ENCODE results near the gene RHBDD3.

RHBDD3 gene

DNA sequence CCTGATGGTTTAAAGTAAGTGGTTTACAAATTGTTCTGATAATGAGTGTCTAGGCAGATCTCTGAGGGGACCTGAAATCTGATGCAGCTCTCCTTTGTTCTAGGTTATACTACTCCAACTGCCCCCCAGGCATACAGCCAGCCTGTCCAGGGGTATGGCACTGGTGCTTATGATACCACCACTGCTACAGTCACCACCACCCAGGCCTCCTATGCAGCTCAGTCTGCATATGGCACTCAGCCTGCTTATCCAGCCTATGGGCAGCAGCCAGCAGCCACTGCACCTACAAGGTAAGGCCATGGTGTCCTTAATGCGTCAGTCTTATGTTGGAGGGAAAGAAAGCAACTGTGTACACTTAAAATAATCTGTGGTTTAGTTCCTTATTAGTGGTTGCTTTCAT, 10.1 kb upstream of the RHBDD3 start (continued):
- TF ChIP-seq, protein P1, sequence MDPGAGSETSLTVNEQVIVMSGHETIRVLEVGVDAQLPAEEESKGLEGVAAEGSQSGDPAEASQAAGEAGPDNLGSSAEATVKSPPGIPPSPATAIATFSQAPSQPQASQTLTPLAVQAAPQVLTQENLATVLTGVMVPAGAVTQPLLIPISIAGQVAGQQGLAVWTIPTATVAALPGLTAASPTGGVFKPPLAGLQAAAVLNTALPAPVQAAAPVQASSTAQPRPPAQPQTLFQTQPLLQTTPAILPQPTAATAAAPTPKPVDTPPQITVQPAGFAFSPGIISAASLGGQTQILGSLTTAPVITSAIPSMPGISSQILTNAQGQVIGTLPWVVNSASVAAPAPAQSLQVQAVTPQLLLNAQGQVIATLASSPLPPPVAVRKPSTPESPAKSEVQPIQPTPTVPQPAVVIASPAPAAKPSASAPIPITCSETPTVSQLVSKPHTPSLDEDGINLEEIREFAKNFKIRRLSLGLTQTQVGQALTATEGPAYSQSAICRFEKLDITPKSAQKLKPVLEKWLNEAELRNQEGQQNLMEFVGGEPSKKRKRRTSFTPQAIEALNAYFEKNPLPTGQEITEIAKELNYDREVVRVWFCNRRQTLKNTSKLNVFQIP (CRISPR knock-in tag; IDR thresholded peaks at IDR 0.05; ENCODE audit: borderline replicate concordance, low read depth) = no peak
- TF ChIP-seq ESRRG (CRISPR knock-in tag; IDR thresholded peaks at IDR 0.05) (no peak), CSDC2 (CRISPR knock-in tag; IDR thresholded peaks at IDR 0.05) (no peak), ZNF70 (CRISPR knock-in tag; IDR thresholded peaks at IDR 0.05) (no peak), GLIS3 (CRISPR knock-in tag; IDR thresholded peaks at IDR 0.05) (no peak)

DNA sequence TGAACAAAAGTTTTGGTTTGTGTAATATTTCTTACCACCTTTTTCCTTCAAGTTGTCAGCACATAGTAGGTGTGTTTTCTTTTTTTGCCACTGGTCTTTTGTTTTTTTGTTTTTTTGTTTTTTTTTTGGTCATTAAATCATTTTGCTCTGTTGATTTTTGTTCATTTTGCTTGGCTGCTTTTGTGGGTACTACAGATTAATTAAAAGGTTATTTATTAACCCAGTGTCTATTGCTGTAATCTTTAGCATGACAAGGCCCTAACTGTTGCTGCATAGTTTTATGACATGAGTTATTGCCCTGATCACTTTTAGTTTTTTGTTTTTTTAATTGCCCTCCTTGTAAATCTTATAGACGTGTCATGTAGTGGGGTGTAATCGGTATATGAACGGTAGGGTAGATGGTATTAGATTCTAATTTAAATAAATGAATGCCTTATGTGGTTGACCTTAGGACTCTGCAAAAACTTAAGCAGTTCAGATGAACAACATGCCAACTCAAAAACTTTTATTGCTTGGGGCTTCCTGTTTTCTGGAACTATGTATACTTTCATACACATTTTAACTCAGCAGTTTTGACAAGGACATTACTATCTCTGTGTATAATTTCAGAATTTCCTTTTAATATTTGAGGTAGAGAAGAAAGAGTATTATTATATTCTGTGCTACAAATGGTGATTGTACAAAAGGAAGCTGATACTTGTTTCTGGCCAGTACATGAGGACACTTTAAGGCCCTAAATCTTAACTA, 8.2 kb upstream of the RHBDD3 start:
- no peak for TF ChIP-seq RARB (CRISPR knock-in tag; IDR thresholded peaks at IDR 0.05)
- no peak for TF ChIP-seq ZFP30 (CRISPR knock-in tag; IDR thresholded peaks at IDR 0.05)
- TF ChIP-seq, protein P2, sequence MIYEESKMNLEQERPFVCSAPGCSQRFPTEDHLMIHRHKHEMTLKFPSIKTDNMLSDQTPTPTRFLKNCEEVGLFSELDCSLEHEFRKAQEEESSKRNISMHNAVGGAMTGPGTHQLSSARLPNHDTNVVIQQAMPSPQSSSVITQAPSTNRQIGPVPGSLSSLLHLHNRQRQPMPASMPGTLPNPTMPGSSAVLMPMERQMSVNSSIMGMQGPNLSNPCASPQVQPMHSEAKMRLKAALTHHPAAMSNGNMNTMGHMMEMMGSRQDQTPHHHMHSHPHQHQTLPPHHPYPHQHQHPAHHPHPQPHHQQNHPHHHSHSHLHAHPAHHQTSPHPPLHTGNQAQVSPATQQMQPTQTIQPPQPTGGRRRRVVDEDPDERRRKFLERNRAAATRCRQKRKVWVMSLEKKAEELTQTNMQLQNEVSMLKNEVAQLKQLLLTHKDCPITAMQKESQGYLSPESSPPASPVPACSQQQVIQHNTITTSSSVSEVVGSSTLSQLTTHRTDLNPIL (CRISPR knock-in tag; IDR thresholded peaks at IDR 0.05; ENCODE audit: low read depth) = no peak
- no peak for TF ChIP-seq ISL1 (CRISPR knock-in tag; IDR thresholded peaks at IDR 0.05)
- TF ChIP-seq ZNF70 (CRISPR knock-in tag; IDR thresholded peaks at IDR 0.05) = no peak
- TF ChIP-seq GLIS3 (CRISPR knock-in tag; IDR thresholded peaks at IDR 0.05) = no peak
- no peak for TF ChIP-seq ARNTL (CRISPR knock-in tag; IDR thresholded peaks at IDR 0.05; ENCODE audit: borderline replicate concordance, low read depth)
- no peak for TF ChIP-seq ESRRG (CRISPR knock-in tag; IDR thresholded peaks at IDR 0.05)
- TF ChIP-seq, protein P3, sequence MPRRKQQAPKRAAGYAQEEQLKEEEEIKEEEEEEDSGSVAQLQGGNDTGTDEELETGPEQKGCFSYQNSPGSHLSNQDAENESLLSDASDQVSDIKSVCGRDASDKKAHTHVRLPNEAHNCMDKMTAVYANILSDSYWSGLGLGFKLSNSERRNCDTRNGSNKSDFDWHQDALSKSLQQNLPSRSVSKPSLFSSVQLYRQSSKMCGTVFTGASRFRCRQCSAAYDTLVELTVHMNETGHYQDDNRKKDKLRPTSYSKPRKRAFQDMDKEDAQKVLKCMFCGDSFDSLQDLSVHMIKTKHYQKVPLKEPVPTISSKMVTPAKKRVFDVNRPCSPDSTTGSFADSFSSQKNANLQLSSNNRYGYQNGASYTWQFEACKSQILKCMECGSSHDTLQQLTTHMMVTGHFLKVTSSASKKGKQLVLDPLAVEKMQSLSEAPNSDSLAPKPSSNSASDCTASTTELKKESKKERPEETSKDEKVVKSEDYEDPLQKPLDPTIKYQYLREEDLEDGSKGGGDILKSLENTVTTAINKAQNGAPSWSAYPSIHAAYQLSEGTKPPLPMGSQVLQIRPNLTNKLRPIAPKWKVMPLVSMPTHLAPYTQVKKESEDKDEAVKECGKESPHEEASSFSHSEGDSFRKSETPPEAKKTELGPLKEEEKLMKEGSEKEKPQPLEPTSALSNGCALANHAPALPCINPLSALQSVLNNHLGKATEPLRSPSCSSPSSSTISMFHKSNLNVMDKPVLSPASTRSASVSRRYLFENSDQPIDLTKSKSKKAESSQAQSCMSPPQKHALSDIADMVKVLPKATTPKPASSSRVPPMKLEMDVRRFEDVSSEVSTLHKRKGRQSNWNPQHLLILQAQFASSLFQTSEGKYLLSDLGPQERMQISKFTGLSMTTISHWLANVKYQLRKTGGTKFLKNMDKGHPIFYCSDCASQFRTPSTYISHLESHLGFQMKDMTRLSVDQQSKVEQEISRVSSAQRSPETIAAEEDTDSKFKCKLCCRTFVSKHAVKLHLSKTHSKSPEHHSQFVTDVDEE (CRISPR knock-in tag; IDR thresholded peaks at IDR 0.05) = no peak
- no peak for TF ChIP-seq BACH2 (CRISPR knock-in tag; IDR thresholded peaks at IDR 0.05; ENCODE audit: borderline replicate concordance)
- no peak for TF ChIP-seq TCF4 (CRISPR knock-in tag; IDR thresholded peaks at IDR 0.05; ENCODE audit: borderline replicate concordance)
- no peak for TF ChIP-seq OSR1 (CRISPR knock-in tag; IDR thresholded peaks at IDR 0.05)
- no peak for TF ChIP-seq ZFP3 (CRISPR knock-in tag; IDR thresholded peaks at IDR 0.05)
- TF ChIP-seq PPARA (CRISPR knock-in tag; IDR thresholded peaks at IDR 0.05; ENCODE audit: borderline replicate concordance) = no peak
- no peak for TF ChIP-seq ZC3H10 (CRISPR knock-in tag; IDR thresholded peaks at IDR 0.05)
- no peak for TF ChIP-seq TOX (CRISPR knock-in tag; IDR thresholded peaks at IDR 0.05; ENCODE audit: borderline replicate concordance)
- no peak for TF ChIP-seq ZNF565 (CRISPR knock-in tag; conservative IDR thresholded peaks at IDR 0.05; ENCODE audit: low read depth)
- TF ChIP-seq, protein P1 (CRISPR knock-in tag; IDR thresholded peaks at IDR 0.05; ENCODE audit: borderline replicate concordance, low read depth) = no peak
- no peak for ATAC-seq

DNA sequence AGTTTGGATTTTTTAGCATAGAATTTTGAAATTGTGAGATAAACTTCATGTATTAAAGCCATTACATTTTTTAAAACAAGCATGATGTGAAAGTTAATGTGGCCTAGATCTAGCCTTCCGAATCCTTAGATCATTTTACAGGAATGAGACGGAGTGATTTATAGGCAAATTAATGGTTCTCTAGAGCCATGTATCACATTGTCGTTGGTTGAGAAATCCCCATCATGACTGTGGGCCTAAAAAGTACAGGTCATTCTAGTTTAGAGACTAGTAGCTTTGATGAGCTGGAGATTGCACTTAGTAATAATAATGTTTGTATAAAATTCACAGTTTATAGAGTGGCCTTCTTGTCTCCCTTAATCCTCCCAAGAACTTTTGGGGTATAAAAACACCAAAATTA, 7.4 kb upstream of the RHBDD3 start:
- TF ChIP-seq, protein P4, sequence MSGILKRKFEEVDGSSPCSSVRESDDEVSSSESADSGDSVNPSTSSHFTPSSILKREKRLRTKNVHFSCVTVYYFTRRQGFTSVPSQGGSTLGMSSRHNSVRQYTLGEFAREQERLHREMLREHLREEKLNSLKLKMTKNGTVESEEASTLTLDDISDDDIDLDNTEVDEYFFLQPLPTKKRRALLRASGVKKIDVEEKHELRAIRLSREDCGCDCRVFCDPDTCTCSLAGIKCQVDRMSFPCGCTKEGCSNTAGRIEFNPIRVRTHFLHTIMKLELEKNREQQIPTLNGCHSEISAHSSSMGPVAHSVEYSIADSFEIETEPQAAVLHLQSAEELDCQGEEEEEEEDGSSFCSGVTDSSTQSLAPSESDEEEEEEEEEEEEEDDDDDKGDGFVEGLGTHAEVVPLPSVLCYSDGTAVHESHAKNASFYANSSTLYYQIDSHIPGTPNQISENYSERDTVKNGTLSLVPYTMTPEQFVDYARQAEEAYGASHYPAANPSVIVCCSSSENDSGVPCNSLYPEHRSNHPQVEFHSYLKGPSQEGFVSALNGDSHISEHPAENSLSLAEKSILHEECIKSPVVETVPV (CRISPR knock-in tag; IDR thresholded peaks at IDR 0.05) = 0 out of 2 replicates have a peak, but pooled peaks have one; percentile 10
- TF ChIP-seq, protein P2 (CRISPR knock-in tag; IDR thresholded peaks at IDR 0.05; ENCODE audit: low read depth) = no peak
- TF ChIP-seq TOX (CRISPR knock-in tag; IDR thresholded peaks at IDR 0.05; ENCODE audit: borderline replicate concordance) (no peak), SNAI2 (CRISPR knock-in tag; IDR thresholded peaks at IDR 0.05) (no peak)
- ATAC-seq = no peak

Measured in SK-N-SH treated with all-trans-retinoic acid at 6 μM for 48 hours (cell line).